Inferior parietal cortex (tissue), 1 donor: ENCODE measurements around the gene TEX101.
A peak's percentile ranks its signal among the peaks of the same experiment; 100 is the strongest.
"Not testable (repeated sequence)": the region's sequence is repeated elsewhere in the genome, so short reads cannot be mapped to it uniquely, and the experiment has no call there.

Source experiments
- DNase-seq: peaks from one replicate; pipeline ENCODE4 v3.0.0-alpha.2; 2016; ENCODE audit errors: extremely low spot score

Gene TEX101

GRCh38 chr19:43420954-43421353 is 6.3 kb downstream of the TEX101 start:
- no peak for DNase-seq

GRCh38 chr19:43422000-43422688 is 7.5 kb downstream of the TEX101 start:
- DNase-seq: no peak

- DNase-seq: no peak
Measured at GRCh38 chr19:43422689-43423066, 8.0 kb downstream of the TEX101 start.

DNA sequence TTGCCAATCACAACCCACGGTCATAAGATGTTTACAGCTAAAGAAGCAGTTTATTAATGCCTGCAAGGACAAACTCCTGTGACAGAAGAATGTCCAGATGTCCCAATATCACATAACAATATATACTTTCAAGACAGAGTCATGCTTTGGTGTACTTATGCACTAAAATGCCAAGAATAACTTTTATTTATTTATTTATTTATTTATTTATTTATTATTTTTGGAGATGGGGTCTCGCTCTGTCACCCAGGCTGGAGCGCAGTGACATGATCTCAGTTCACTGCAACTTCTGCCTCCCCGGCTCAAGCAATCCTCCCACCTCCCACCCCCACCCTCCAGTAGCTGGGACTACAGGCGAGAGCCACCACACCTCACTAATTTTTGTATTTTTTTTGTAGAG is 9.1 kb downstream of the TEX101 start:
- no peak for DNase-seq

- DNase-seq: peak; percentile 8
Measured at GRCh38 chr19:43425567-43426392, 11.1 kb downstream of the TEX101 start.

GRCh38 chr19:43429395-43429794 is 14.7 kb downstream of the TEX101 start:
- no peak for DNase-seq

- DNase-seq: no peak
Measured at GRCh38 chr19:43430142-43430710, 15.5 kb downstream of the TEX101 start.

DNA sequence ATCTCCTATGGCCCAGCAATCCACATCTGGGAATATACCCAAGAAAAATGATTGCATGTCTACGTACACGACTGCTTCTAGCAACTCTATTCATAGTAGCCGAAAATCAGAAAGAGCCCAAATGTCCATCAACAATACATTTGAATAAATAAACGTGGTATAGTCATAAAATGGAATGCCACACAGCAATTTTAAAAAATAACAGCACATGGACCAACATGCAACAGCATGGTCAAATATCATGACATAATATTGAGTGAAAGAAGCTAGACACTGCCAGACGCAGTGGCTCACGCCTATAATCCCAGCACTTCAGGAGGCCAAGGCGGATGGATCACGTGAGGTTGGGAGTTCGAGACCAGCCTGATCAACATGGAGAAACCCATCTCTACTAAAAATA is 16.3 kb downstream of the TEX101 start:
- no peak for DNase-seq

DNA sequence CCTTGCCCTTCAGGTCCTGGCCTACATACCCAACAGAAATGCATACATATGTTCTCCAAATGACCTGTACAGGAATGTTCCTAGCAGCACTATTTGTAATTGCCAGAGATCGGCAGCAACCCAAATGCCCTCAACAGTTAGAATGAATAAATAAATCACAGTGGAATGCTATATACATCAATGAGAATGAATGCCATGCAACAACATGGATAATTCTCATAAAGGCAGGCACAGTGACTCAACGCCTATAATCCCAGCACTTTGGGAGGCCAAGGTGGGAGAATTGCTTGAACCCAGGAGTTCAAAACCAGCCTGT is 18.6 kb downstream of the TEX101 start:
- DNase-seq: no peak

- no peak for DNase-seq
Measured at GRCh38 chr19:43433689-43434088, 19.0 kb downstream of the TEX101 start.

GRCh38 chr19:43435775-43436174 is 21.1 kb downstream of the TEX101 start:
- DNase-seq: no peak

GRCh38 chr19:43437284-43437683 is 22.6 kb downstream of the TEX101 start:
- DNase-seq: not testable (repeated sequence)

GRCh38 chr19:43437712-43438111 is 23.0 kb downstream of the TEX101 start:
- no peak for DNase-seq

- no peak for DNase-seq
Measured at GRCh38 chr19:43438291-43439031, 23.8 kb downstream of the TEX101 start.

DNA sequence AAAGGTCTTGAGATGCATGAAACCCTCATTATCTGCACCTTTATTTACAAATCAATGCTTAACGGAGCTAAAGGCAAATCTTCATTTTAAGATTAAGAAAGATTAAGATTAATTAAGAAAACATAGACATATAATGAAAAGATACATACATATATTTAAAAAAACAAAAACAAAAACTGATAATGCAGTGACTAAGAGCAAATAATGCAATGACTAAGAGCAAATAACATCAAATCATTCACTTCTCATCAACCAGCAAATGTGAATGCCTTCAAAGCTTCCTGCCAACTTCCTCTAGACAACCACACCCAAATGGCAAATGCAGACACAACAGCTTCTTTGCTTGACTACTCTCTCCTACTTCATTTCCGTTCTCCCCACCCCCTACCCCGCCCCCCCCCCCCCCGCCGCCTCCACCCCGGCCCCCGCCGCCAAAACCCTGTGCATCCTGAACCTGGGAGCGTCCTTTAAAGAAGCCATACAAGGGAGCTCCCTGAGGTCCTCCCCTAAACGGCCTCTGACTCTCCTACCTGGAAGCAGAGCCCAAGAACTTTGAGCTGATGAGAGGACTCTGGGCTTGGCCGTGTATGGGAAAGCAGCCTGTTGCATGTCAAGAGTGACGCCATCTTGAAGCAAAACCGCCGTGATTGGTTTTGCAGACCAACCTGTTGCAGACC is 24.5 kb downstream of the TEX101 start:
- DNase-seq: no peak

GRCh38 chr19:43439709-43440063 is 25.0 kb downstream of the TEX101 start:
- no peak for DNase-seq

DNA sequence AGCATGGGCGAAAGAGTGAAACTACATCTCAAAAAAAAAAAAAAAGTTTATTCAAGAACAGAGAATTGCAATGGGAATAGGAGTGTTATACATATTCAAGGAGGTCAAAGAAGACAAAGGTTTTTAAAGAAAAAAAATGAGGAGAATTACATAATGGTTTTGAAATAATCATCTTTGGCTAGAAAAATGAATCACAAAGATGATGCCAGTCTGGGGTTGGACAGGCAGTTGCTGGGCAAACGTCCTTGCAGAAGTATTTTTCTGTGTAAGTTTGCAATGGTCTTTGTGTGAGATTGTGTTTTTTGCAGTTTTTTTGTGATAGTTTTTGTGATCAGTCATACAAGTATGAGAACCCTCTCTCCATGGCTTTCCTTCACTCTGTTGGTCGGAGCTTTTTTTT is 27.0 kb downstream of the TEX101 start:
- no peak for DNase-seq

- DNase-seq: not testable (repeated sequence)
Measured at GRCh38 chr19:43444091-43444490, 29.4 kb downstream of the TEX101 start.

DNA sequence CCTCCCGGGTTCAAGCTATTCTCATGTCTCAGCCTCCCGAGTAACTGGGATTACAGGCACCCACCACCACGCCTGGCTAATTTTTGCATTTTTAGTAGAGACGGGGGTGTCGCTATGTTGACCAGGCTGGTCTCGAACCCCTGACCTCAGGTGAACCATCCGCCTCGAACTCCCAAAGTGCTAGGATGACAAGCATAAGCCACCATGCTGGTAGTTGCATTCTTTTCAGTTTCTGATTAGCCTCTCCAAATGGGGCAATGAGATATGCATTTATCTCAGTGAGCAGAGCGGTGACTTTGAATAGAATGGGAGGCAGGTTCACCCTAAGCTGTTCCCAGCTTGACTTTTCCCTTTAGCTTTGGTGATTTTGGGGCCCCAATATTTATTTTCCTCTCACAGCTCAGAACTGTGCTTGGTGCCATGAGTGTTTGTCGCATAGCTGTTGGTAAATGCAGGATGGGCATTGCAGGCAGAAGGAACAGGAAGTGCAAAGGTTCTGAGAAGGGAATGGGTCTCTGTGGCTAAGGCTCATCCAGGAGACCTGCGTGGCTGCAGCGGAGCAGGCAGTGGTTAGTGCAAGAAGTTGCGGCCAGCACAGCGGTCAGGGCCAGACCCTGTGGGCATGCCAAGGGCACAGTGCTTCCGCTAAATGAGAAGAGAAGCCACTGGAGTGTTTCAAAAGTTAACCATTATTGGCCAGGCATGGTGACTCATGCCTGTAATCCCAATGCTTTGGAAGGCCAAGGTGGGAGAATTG is 30.0 kb downstream of the TEX101 start:
- DNase-seq: no peak

DNA sequence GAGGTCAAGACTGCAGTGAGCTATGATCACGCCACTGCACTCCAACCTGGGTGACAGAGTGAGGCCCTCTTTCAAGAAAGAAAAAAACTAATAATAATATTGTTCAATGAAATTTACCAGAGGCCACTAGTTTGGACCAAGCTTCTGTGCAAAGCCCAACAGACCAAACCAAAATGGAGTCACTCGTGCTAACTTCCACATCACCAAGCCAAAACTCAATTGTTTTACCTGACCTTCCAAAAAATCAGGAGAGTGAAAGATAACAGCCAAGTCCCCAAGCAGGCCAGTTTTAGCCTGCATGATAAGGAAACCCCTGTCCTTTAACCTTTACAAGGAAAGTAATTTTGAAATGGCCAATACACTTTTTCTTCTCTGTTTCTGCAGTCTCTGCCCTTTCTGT is 30.7 kb downstream of the TEX101 start:
- no peak for DNase-seq
